GM10266 (cell line): ENCODE measurements around the gene ABHD12.

Experiments used
- DNase-seq: peaks from one replicate; pipeline ENCODE4 v3.0.0; 2012; ENCODE audit errors: extremely low spot score
- CTCF ChIP-seq: IDR thresholded peaks from 2 replicates; pipeline ENCODE4 v1.5.1; 2012; ENCODE audit warnings: mild to moderate bottlenecking, low read depth; ENCODE audit not compliant: control insufficient read depth, insufficient read depth; ENCODE audit errors: missing control alignments

ABHD12 gene

DNA sequence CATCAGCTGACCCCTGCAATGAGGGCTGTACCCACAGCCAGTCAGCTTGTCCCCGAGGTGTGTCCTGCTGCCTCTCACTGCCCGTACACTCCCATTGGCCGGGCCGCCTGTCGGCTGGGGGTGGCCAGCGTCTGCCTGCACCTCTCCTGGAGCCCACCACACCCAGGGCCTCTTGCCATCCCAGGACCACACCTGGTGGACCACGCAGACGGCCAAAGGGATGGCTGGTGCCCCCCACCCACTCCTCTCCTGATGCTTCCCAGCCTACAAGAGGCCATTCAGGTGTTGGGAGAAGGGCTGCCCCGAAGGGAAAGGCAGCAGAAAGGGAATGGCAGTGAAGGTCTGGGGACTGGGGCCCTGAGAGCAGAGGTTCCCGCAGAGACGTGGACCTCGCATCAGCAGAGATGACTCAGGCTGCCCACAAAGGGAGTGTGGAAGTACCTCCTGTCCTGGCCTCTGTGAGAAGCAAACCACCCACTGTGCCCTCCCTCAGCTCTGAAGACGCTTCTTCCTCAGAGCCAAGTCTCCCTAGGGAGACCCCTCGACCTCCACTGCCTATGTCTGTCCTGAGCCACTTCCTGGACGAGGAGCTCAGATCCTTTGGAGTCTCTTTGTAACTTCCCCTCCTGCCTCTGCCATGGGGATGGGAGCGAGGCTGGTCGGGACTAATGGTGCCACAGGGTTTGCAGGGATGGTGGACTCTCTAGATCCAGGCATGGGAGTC, 81.8 kb downstream of the ABHD12 start:
- DNase-seq, result no peak

DNA sequence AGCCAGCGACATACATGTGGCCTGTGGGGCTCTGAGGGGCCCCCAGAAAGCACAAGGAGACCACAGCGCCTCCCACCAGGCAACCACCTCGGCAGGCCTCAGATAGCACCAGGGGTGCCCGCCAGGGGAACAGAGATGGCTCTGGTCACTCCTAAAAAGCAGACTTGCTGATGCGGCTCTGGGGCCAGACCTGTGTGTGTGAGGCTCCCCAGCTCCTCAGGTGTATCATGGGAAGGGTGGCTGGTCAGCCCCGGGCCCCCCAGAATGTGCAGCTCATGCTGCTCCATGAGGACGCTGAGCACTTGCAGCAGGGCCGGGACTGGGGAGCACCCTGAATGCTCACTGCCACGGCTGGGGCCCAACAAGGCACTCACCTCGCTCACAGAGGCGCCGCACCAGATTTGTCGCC, 82.5 kb downstream of the ABHD12 start:
- DNase-seq, result no peak

More for the DNA sequence above, 81.8 kb downstream of the ABHD12 start:
- no peak for TF ChIP-seq CTCF

GRCh38 chr20:25306991-25307903, 83.4 kb downstream of the ABHD12 start:
- DNase-seq, result no peak
- no peak for TF ChIP-seq CTCF

More for the DNA sequence above, 82.5 kb downstream of the ABHD12 start:
- no peak for TF ChIP-seq CTCF

DNA sequence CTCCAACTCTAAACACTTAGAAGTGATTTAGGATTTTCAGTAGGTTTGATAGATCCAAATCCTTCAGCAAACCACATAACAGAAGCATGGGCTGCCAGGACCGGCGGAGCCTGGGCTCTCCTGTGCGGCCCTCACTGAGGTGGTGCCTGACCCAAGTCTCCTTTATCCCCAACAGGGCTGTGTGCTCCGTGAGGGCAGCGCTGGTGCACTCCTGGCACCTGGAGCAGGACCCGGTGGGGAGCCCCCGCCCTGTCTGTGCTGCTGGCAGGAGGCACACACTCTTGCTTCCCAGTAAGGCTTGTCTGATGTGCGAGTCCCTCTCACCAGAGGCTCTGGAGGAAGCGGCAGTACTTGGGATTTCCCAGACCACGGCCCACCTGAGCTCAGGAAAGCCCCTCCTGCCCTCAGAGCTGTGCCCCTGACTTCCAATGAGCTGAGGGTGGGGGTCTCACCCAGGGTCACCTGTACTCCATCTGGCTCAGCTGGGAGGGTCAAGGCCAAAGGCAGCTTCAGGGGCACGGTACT, 86.5 kb downstream of the ABHD12 start:
- DNase-seq, result no peak
- TF ChIP-seq CTCF, result no peak

DNA sequence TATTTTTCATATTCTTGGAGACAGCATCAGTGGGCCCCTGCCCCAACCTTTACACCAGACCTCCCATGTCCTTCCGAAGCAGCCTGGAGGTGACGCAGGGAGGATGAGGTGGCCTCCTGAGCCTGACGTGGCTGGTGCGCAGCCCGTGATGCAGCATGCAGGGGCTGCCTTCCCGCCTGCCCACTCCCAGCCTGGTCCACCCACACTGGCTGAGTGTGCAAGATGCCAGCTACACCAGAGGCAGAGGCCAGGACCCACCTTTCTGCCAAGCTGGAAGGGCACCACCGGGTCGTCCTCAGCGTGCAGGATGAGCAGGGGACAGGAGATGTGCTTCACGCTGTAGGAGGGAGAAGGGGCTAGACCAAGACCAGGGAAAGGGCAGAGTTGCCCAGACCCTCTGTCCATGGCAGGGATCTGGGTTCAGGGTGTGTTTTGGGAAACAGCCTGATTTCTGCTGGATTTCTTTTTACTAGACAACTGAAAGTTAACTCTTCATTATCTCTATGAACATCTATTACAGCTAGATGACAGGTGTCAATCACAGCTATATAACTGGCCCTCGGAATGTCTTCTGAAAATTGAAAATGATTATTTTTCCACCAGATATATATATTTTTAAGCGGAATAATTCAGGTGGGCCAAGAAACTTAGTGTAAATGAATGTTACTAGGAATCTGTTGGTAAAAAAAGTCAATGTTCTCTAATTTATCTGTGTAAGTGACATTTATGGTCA, 87.2 kb downstream of the ABHD12 start:
- no peak for TF ChIP-seq CTCF
- DNase-seq, result no peak

DNA sequence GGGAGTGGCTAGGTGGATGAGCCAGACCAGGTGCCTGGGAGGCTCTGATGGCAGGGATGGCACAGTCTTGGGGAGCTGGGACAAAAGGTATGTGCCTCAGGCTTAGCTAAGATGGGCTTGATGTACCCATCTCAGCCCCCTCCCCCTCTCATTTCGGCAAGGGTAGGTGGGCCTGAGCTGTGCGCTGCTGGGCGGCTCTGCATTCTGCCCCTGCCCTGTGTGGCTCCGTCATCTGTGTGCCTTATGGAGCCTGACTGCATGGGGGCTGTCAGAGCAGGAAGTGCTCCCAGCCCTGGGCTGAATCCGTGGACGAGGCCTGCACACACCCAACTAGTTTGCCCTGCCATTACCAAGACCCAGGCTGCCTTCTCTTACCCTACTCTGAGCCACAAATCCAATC, 88.0 kb downstream of the ABHD12 start:
- no peak for TF ChIP-seq CTCF
- no peak for DNase-seq
